Measurements from ENCODE around the gene SH3TC2.

The SH3TC2 gene

GRCh38 chr5:148967783-148968182 lies 95.1 kb downstream of the SH3TC2 start:
- no peak for DNase-seq

GRCh38 chr5:148966938-148967337 lies 95.9 kb downstream of the SH3TC2 start:
- no peak for DNase-seq

- DNase-seq = no peak
Observed at GRCh38 chr5:148966348-148966747, 96.5 kb downstream of the SH3TC2 start.

- no peak for DNase-seq
Observed at GRCh38 chr5:148965511-148966265, 97.2 kb downstream of the SH3TC2 start.

GRCh38 chr5:148963664-148964063 lies 99.2 kb downstream of the SH3TC2 start:
- no peak for DNase-seq

GRCh38 chr5:148962761-148963324 lies 100.0 kb downstream of the SH3TC2 start:
- DNase-seq = no peak

GRCh38 chr5:148962200-148962550 lies 100.7 kb downstream of the SH3TC2 start:
- DNase-seq = no peak

- DNase-seq = no peak
Observed at GRCh38 chr5:148961261-148962199, 101.3 kb downstream of the SH3TC2 start.

- no peak for DNase-seq
Observed at GRCh38 chr5:148960070-148960769, 102.6 kb downstream of the SH3TC2 start.

GRCh38 chr5:148957591-148958202 lies 105.2 kb downstream of the SH3TC2 start:
- DNase-seq = no peak

GRCh38 chr5:148956477-148957385 lies 106.1 kb downstream of the SH3TC2 start:
- no peak for DNase-seq
